SK-N-SH (cell line): ENCODE data around the gene MAP4K3.
"Not testable (repeated sequence)": the region's sequence is repeated elsewhere in the genome, so short reads cannot be mapped to it uniquely, and the experiment has no call there.

Source experiments
- EP300 ChIP-seq, 2 experiments: IDR thresholded peaks; 2 replicates each; pipeline versions ENCODE4 v1.4.0 to v1.6.1; 2012; ENCODE audit warnings: borderline replicate concordance in 1 of 2, low read depth in 1 of 2, low read length in 1 of 2
- EZH2phosphoT487 ChIP-seq: fragments of 200-600 bp; sonication (generic); IDR thresholded peaks from 2 replicates; pipeline ENCODE4 v1.6.1; 2017; ENCODE audit warnings: low read depth, mixed run types, mild to moderate bottlenecking, antibody characterized with exemption, moderate library complexity, borderline replicate concordance
- MEF2A ChIP-seq: IDR thresholded peaks from 2 replicates; pipeline ENCODE4 v1.4.0; 2012; ENCODE audit warnings: low read depth, borderline replicate concordance
- RAD21 ChIP-seq: IDR thresholded peaks from 2 replicates; pipeline ENCODE4 v1.6.1; 2012; ENCODE audit warnings: mild to moderate bottlenecking, low read length
- RFX5 ChIP-seq: IDR thresholded peaks from 2 replicates; pipeline ENCODE4 v1.6.1; 2012; ENCODE audit warnings: mild to moderate bottlenecking, improper control_type of control experiment, low read length
- RXRA ChIP-seq: IDR thresholded peaks from 2 replicates; pipeline ENCODE4 v1.4.0; 2012; ENCODE audit warnings: low read depth, mild to moderate bottlenecking, borderline replicate concordance
- SIN3A ChIP-seq: IDR thresholded peaks from 2 replicates; pipeline ENCODE4 v1.6.1; 2012; ENCODE audit warnings: low read depth, mild to moderate bottlenecking, low read length, moderate library complexity, borderline replicate concordance
- TEAD4 ChIP-seq: IDR thresholded peaks from 2 replicates; pipeline ENCODE4 v1.4.0; 2012; ENCODE audit warnings: mild to moderate bottlenecking, borderline replicate concordance; ENCODE audit not compliant: insufficient read depth
- TF ChIP-seq, protein P1 (sequence below): fragments of 150-350 bp; IDR thresholded peaks from 2 replicates; pipeline ENCODE4 v1.6.1; 2017; ENCODE audit warnings: antibody characterized with exemption, low read length, low read depth, borderline replicate concordance
- TF ChIP-seq, protein P2 (sequence below): fragments of 200-600 bp; sonication (generic); IDR thresholded peaks from 2 replicates; pipeline ENCODE4 v1.6.1; 2017; ENCODE audit warnings: antibody characterized with exemption, mild to moderate bottlenecking, moderate library complexity
- TF ChIP-seq, protein P3 (sequence below): IDR thresholded peaks from 2 replicates; pipeline ENCODE4; 2012

DNA sequence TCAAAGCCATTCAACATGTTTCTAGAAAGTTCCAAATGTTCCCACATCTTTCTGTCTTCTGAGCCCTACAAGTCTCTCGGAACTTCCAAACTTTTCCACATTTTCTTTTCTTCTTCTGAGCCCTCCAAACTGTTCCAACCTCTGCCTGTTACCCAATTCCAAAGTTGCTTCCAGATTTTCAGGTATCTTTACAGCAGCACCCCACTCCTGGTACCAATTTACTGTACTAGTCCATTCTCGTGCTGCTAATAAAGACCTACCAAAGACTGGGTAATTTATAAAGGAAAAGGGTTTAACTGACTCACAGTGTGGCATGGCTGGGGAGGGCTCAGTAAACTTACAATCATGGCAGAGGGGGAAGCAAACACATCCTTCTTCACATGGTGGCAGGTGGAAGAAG, 76.7 kb downstream of the MAP4K3 start:
- TF ChIP-seq, protein P1, sequence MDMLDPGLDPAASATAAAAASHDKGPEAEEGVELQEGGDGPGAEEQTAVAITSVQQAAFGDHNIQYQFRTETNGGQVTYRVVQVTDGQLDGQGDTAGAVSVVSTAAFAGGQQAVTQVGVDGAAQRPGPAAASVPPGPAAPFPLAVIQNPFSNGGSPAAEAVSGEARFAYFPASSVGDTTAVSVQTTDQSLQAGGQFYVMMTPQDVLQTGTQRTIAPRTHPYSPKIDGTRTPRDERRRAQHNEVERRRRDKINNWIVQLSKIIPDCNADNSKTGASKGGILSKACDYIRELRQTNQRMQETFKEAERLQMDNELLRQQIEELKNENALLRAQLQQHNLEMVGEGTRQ, result not testable (repeated sequence)
- TF ChIP-seq, protein P2, sequence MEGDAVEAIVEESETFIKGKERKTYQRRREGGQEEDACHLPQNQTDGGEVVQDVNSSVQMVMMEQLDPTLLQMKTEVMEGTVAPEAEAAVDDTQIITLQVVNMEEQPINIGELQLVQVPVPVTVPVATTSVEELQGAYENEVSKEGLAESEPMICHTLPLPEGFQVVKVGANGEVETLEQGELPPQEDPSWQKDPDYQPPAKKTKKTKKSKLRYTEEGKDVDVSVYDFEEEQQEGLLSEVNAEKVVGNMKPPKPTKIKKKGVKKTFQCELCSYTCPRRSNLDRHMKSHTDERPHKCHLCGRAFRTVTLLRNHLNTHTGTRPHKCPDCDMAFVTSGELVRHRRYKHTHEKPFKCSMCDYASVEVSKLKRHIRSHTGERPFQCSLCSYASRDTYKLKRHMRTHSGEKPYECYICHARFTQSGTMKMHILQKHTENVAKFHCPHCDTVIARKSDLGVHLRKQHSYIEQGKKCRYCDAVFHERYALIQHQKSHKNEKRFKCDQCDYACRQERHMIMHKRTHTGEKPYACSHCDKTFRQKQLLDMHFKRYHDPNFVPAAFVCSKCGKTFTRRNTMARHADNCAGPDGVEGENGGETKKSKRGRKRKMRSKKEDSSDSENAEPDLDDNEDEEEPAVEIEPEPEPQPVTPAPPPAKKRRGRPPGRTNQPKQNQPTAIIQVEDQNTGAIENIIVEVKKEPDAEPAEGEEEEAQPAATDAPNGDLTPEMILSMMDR, result not testable (repeated sequence)
- TF ChIP-seq RXRA; EZH2phosphoT487; MEF2A; RAD21; TEAD4; SIN3A; EP300 (IDR thresholded peaks at IDR 0.05; ENCODE audit: borderline replicate concordance in 1 of 2, low read depth in 1 of 2, low read length in 1 of 2); RFX5: not testable (repeated sequence)
- TF ChIP-seq, protein P3, sequence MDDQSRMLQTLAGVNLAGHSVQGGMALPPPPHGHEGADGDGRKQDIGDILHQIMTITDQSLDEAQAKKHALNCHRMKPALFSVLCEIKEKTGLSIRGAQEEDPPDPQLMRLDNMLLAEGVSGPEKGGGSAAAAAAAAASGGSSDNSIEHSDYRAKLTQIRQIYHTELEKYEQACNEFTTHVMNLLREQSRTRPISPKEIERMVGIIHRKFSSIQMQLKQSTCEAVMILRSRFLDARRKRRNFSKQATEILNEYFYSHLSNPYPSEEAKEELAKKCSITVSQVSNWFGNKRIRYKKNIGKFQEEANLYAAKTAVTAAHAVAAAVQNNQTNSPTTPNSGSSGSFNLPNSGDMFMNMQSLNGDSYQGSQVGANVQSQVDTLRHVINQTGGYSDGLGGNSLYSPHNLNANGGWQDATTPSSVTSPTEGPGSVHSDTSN, result not testable (repeated sequence)
